SH-SY5Y (cell line): ENCODE results near the gene PPM1E.

ENCODE experiments used
- GATA2 ChIP-seq: IDR thresholded peaks from 2 replicates; pipeline ENCODE4 v1.6.1; 2011; ENCODE audit warnings: mild to moderate bottlenecking, low read depth, low read length
- GATA3 ChIP-seq: IDR thresholded peaks from 2 replicates; pipeline ENCODE4 v1.6.1; 2011; ENCODE audit warnings: low read depth, mild to moderate bottlenecking, low read length, moderate library complexity

GRCh38 chr17:58985367-58985766 lies 229.7 kb downstream of the PPM1E start:
- no peak for TF ChIP-seq GATA3
- no peak for TF ChIP-seq GATA2
